Heart left ventricle (tissue), 16 donors: ENCODE measurements around the gene STXBP6. TPM values are rescaled to one million over a fixed set of nuclear protein-coding genes. Genes with fewer than 3 reads are reported as not detected.

Experiments used
- ATAC-seq, 4 donors: fragments of 200-7000 bp; cut with Tn5 transposase; one replicate each; pipeline ENCODE4 v1.9.1; 2020 to 2022; ENCODE audit warnings: moderate library complexity in 4 of 4, mild to moderate bottlenecking in 3 of 4, moderate number of reproducible peaks in 1 of 4
- DNase-seq, 5 donors: peaks; one replicate each; pipeline ENCODE4 v3.0.0-alpha.2; 2020
- H3K27ac ChIP-seq, 12 donors: fragments of 200-600 bp; sonication (generic) in 4 of 12; one replicate each; pipeline versions ENCODE4 v1.5.0 to v1.8.0; 2016 to 2022; ENCODE audit warnings: mild to moderate bottlenecking in 2 of 12
- H3K27me3 ChIP-seq, 9 donors: fragments of 200-600 bp; sonication (generic) in 2 of 9; one replicate each; pipeline versions ENCODE4 v1.5.1 to v1.8.0; 2016 to 2022; ENCODE audit warnings: mild to moderate bottlenecking in 3 of 9
- H3K36me3 ChIP-seq, 9 donors: fragments of 200-600 bp; sonication (generic) in 2 of 9; one replicate each; pipeline versions ENCODE4 v1.5.0 to v1.8.0; 2018 to 2022; ENCODE audit warnings: mild to moderate bottlenecking in 2 of 9
- H3K4me1 ChIP-seq, 12 donors: fragments of 200-600 bp; sonication (generic) in 4 of 12; one replicate each; pipeline versions ENCODE4 v1.5.0 to v1.8.0; 2016 to 2022; ENCODE audit warnings: mild to moderate bottlenecking in 3 of 12
- H3K4me3 ChIP-seq, 12 donors: fragments of 200-600 bp; sonication (generic) in 4 of 12; one replicate each; pipeline versions ENCODE4 v1.5.0 to v1.8.0; 2017 to 2022; ENCODE audit warnings: mild to moderate bottlenecking in 9 of 12, moderate library complexity in 4 of 12
- H3K9me3 ChIP-seq, 12 donors: fragments of 200-600 bp; sonication (generic) in 4 of 12; one replicate each; pipeline versions ENCODE4 v1.5.0 to v1.8.0; 2016 to 2022; ENCODE audit warnings: mild to moderate bottlenecking in 1 of 12
- CTCF ChIP-seq, 12 donors: fragments of 200-600 bp; sonication (generic) in 4 of 12; IDR thresholded peaks; one replicate each; pipeline versions ENCODE4 v1.5.0 to v1.8.0; 2018 to 2022; ENCODE audit warnings: antibody characterized with exemption in 12 of 12, mild to moderate bottlenecking in 5 of 12
- POLR2A ChIP-seq, 2 donors: fragments of 450-650 bp; IDR thresholded peaks; one replicate each; pipeline ENCODE4 v1.6.1; 2017; ENCODE audit warnings: antibody characterized with exemption in 2 of 2, mild to moderate bottlenecking in 2 of 2, moderate library complexity in 2 of 2
- WGBS, 4 donors: extraction: QIAGEN DNeasy Blood & Tissue Kit in 2 of 4; methylation state at CpG; one replicate each; pipeline versions ENCODE4 v1.1.5 to v1.1.7; 2013 to 2018; 5-methylcytosine and 5-hydroxymethylcytosine counted together
- intact Hi-C, 10 donors: fragments of 100-400 bp; cut with DNase I; formaldehyde crosslinking; loops; one replicate each; pipeline versions ENCODE4 v1.11.1 to v1.14.2; 2022
- polyA plus RNA-seq, 2 donors: library from polyadenylated mRNA; stranded (reverse); fragments of 200-250 nt; gene quantifications; one replicate each; pipeline ENCODE4 v1.2.3, GENCODE V29; 2013
- total RNA-seq, 9 donors: library from RNA; depleted of rRNA in 2 of 9; stranded (reverse); fragments of >200 nt in 2 of 9; fragmentation: NEBNext Ultra II Directional in 3 of 9; extraction: Animal tissue kit (Norgen Biotek cat#: 25700) in 3 of 9; gene quantifications; one replicate each; pipeline versions ENCODE4 v1.1.0 to v1.2.4, GENCODE V29; 2016 to 2023
- donor health status: ischemic (EF 13 %, LVEDD 7.1; RV severe dilation, severe dysfunction).
- donor health status: healthy with polysubstance abuse.
- donor health status: DM: no; HTN: yes; CAD: no.
- donor health status: DM: no; HTN: no; CAD: no.
- donor health status: ischemic (EF 25% LVEDD 6.9; RV normal size, moderate dysfunction).
- donor health status: ischemic (EF 25% LVEDD 5.7; RV mildly dilated, moderate dysfunction).
- donor health status: healthy.
- donor health status: DM: yes; HTN: yes; CAD: no.
- donor health status: ischemic (EF 35%, LVEDD 5.7; RV mildly dilated, moderate dysfunction).
- donor health status: nonischemic (EF 11% LVEDD 7.7; RV severe dilation, severe dysfunction).
- donor health status: DM: yes; HTN: yes; CAD: no.
- donor health status: PGD.
- donor health status: ischemic (EF 29% LVEDD 5.4; RV normal size, mild dysfunction).
- donor health status: nonischemic (EF 23%, LVEDD 6.1; RV moderate dilation, normal function).

STXBP6 gene
- total and polyA plus RNA-seq, 11 donors = 12.5 to 57.3 (median 23.7) TPM

DNA sequence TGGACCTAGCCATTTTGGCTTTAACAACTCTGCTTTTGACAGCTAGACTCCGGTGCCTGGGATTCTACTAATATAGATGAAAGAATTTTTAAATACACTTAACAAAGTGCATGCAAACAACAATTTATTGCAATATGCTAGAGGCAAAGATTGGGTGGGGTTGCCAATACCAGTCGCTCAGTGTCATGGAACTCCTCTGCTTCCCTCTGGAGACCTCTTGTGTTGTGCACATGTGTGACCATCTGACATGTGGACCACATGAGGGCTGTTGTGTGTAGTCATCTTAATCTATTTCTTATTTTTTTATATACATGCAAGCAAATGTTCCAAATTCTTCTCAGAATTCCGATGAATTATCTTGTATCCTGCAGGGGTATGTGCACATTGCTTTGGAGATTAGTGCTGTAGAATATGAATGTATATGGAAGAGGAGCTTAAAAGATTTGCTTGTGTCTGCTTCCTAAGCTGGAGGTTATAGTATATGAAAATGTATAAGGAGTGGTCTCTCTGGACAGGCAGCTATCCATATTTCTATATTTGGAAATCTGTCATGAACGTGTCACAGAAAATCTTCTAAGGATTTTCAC is 24.2 kb upstream of the STXBP6 start:
- intact Hi-C loops = no loop called here
- H3K27ac ChIP-seq = no peak overlapping the region
- DNase-seq (no peak), ATAC-seq (no peak)
- H3K9me3 ChIP-seq = no peaks in the 10 kb centered on the region
- no peak overlapping the region for H3K4me3 ChIP-seq
- TF ChIP-seq CTCF (IDR thresholded peaks at IDR 0.05) (no peak), POLR2A (IDR thresholded peaks at IDR 0.05) (no peak)
- H3K27me3 ChIP-seq = no peaks in the 10 kb centered on the region
- WGBS, 4 donors = 80 to 84% (median 82%) methylated on average over 4 of the region's 4 CpGs
- H3K4me1 ChIP-seq = no peaks in the 10 kb centered on the region
- H3K36me3 ChIP-seq = no peaks in the 10 kb centered on the region

DNA sequence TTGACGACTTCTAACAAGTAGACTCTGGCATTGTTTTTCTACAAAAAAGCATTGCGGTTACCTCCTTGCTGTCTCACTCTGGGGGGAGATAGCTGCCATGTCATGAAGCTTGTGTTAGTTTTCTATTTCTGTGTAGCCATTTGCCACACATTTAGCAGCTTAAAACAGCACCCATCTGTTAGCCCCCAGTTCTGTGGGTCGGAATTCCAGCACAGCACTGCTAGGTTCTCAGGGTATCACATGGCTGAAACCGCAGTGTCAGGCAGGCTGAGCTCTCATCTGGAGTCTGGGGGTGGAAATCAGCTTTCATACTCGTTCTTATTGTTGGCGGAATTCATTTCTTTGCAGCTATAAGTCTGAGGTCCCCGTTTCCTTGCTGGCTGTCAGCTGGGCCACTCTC is 19.9 kb upstream of the STXBP6 start:
- Histone ChIP-seq H3K4me3 (no peak overlapping the region), H3K4me1 (no peaks in the 10 kb centered on the region), H3K36me3 (no peaks in the 10 kb centered on the region), H3K9me3 (no peaks in the 10 kb centered on the region), H3K27ac (no peak overlapping the region), H3K27me3 (no peaks in the 10 kb centered on the region)
- TF ChIP-seq CTCF (IDR thresholded peaks at IDR 0.05) = no peak
- no peak for TF ChIP-seq POLR2A (IDR thresholded peaks at IDR 0.05)
- DNase-seq (no peak), ATAC-seq (no peak)
- intact Hi-C loops = no loop called here
- 89 to 97% (median 92%) methylated on average over 7 of the region's 7 CpGs for WGBS, 4 donors

- Histone ChIP-seq H3K4me1 (no peaks in the 10 kb centered on the region), H3K9me3 (no peaks in the 10 kb centered on the region), H3K27ac (no peak overlapping the region), H3K4me3 (no peak overlapping the region), H3K27me3 (no peaks in the 10 kb centered on the region), H3K36me3 (no peaks in the 10 kb centered on the region)
- 85 to 90% (median 87%) methylated on average over 2 of the region's 2 CpGs for WGBS, 4 donors
- no peak for ATAC-seq
- intact Hi-C loops = no loop called here
- TF ChIP-seq CTCF (IDR thresholded peaks at IDR 0.05) (no peak), POLR2A (IDR thresholded peaks at IDR 0.05) (no peak)
- no peak for DNase-seq
Measured at GRCh38 chr14:25067600-25067999, 17.7 kb upstream of the STXBP6 start.

GRCh38 chr14:25062022-25062321 is 12.0 kb upstream of the STXBP6 start:
- ATAC-seq = no peak
- WGBS, 4 donors = 86 to 95% (median 92%) methylated on average over 3 of the region's 3 CpGs
- TF ChIP-seq POLR2A (IDR thresholded peaks at IDR 0.05) (no peak), CTCF (IDR thresholded peaks at IDR 0.05) (no peak)
- H3K27me3 ChIP-seq = no peaks in the 10 kb centered on the region
- H3K4me1 ChIP-seq = no peaks in the 10 kb centered on the region
- H3K4me3 ChIP-seq = no peak overlapping the region
- no peak for DNase-seq
- intact Hi-C loops = no loop called here
- H3K27ac ChIP-seq = no peak overlapping the region
- no peaks in the 10 kb centered on the region for H3K36me3 ChIP-seq
- H3K9me3 ChIP-seq = no peaks in the 10 kb centered on the region
